NCI-H128 (cell line): ENCODE data around the gene SDCCAG8.

ENCODE experiments used
- DNase-seq: peaks from one replicate; lab custom pipeline; 2025; ENCODE audit not compliant: unreplicated experiment; lab: John Stamatoyannopoulos, UW

SDCCAG8 gene

GRCh38 chr1:243499248-243499647 lies 243.4 kb downstream of the SDCCAG8 start:
- DNase-seq = no peak

- DNase-seq = no peak
These were observed 243.9 kb downstream of the SDCCAG8 start for GRCh38 chr1:243499711-243500110.

- no peak for DNase-seq
These were observed 244.7 kb downstream of the SDCCAG8 start for GRCh38 chr1:243500512-243500911.

GRCh38 chr1:243501002-243501401 lies 245.2 kb downstream of the SDCCAG8 start:
- DNase-seq = no peak

- no peak for DNase-seq
These were observed 247.3 kb downstream of the SDCCAG8 start for GRCh38 chr1:243503155-243503554.

- DNase-seq = no peak
These were observed 250.3 kb downstream of the SDCCAG8 start for GRCh38 chr1:243505986-243506689.

- DNase-seq = no peak
These were observed 251.3 kb downstream of the SDCCAG8 start for GRCh38 chr1:243507001-243507671.

GRCh38 chr1:243507672-243508302 lies 251.9 kb downstream of the SDCCAG8 start:
- no peak for DNase-seq

- no peak for DNase-seq
These were observed 252.5 kb downstream of the SDCCAG8 start for GRCh38 chr1:243508303-243508713.

GRCh38 chr1:243508943-243509342 lies 253.1 kb downstream of the SDCCAG8 start:
- no peak for DNase-seq

- DNase-seq = no peak
These were observed 255.1 kb downstream of the SDCCAG8 start for GRCh38 chr1:243510928-243511327.

GRCh38 chr1:243513726-243514491 lies 258.1 kb downstream of the SDCCAG8 start:
- no peak for DNase-seq

- no peak for DNase-seq
These were observed 259.1 kb downstream of the SDCCAG8 start for GRCh38 chr1:243514927-243515326.

GRCh38 chr1:243520831-243521230 lies 265.0 kb downstream of the SDCCAG8 start:
- DNase-seq = no peak

- no peak for DNase-seq
These were observed 267.9 kb downstream of the SDCCAG8 start for GRCh38 chr1:243523766-243524165.

GRCh38 chr1:243525085-243525487 lies 269.2 kb downstream of the SDCCAG8 start:
- DNase-seq = no peak

- no peak for DNase-seq
These were observed 270.3 kb downstream of the SDCCAG8 start for GRCh38 chr1:243526180-243526579.

GRCh38 chr1:243528459-243529121 lies 272.7 kb downstream of the SDCCAG8 start:
- DNase-seq = no peak

GRCh38 chr1:243529512-243529911 lies 273.7 kb downstream of the SDCCAG8 start:
- DNase-seq = no peak

- no peak for DNase-seq
These were observed 279.2 kb downstream of the SDCCAG8 start for GRCh38 chr1:243535014-243535413.

- no peak for DNase-seq
These were observed 283.8 kb downstream of the SDCCAG8 start for GRCh38 chr1:243539636-243540035.
